Endothelial cell (in vitro differentiated cells): Measurements from ENCODE around the gene LPP. TPM values are rescaled to one million over a fixed set of nuclear protein-coding genes. Genes with fewer than 3 reads are reported as not detected.

ENCODE experiments used
- DNase-seq: peaks from one replicate; pipeline ENCODE4 v3.0.0; 2021; ENCODE audit warnings: low spot score
- H3K27ac Mint-ChIP-seq: one replicate; pipeline ENCODE4 v1.8.0; 2021; ENCODE audit warnings: mixed read lengths, inconsistent platforms; ENCODE audit not compliant: unreplicated experiment
- H3K27me3 Mint-ChIP-seq: one replicate; pipeline ENCODE4 v1.8.0; 2021; ENCODE audit warnings: mild to moderate bottlenecking, moderate library complexity, mixed read lengths, inconsistent platforms; ENCODE audit not compliant: unreplicated experiment
- H3K36me3 Mint-ChIP-seq: one replicate; pipeline ENCODE4 v1.8.0; 2021; ENCODE audit warnings: mild to moderate bottlenecking, low read depth, mixed read lengths, inconsistent platforms; ENCODE audit not compliant: unreplicated experiment
- H3K4me1 Mint-ChIP-seq: one replicate; pipeline ENCODE4 v1.8.0; 2021; ENCODE audit warnings: mild to moderate bottlenecking, mixed read lengths, inconsistent platforms; ENCODE audit not compliant: unreplicated experiment
- H3K4me3 Mint-ChIP-seq: one replicate; pipeline ENCODE4 v1.8.0; 2021; ENCODE audit warnings: mild to moderate bottlenecking, mixed read lengths, inconsistent platforms; ENCODE audit not compliant: unreplicated experiment
- H3K9me3 Mint-ChIP-seq: one replicate; pipeline ENCODE4 v1.8.0; 2021; ENCODE audit warnings: mixed read lengths, inconsistent platforms; ENCODE audit not compliant: unreplicated experiment
- CTCF ChIP-seq: fragments of 200-600 bp; sonication (generic); IDR thresholded peaks from one replicate; pipeline ENCODE4 v1.5.0; 2021; ENCODE audit warnings: antibody characterized with exemption; ENCODE audit not compliant: unreplicated experiment
- total RNA-seq: library from RNA; stranded (reverse); fragmentation: NEBNext Ultra II Directional; extraction: Animal tissue kit (Norgen Biotek cat#: 25700); gene quantifications from one replicate; pipeline ENCODE4 v1.2.1, GENCODE V29; 2021; ENCODE audit not compliant: unreplicated experiment

The LPP gene
- total RNA-seq, 1 donor from 2014 or later: 181 TPM

GRCh38 chr3:188303823-188304222 lies 149.9 kb downstream of the LPP start:
- Mint-ChIP-seq H3K4me1 (peaks cover 13% of the 10 kb centered on the region), H3K36me3 (peaks cover 6% of the 10 kb centered on the region), H3K27me3 (no peaks in the 10 kb centered on the region), H3K27ac (no peak overlapping the region), H3K9me3 (no peaks in the 10 kb centered on the region), H3K4me3 (no peak overlapping the region)
- TF ChIP-seq CTCF: no peak
- no peak for DNase-seq

GRCh38 chr3:188304501-188304900 lies 150.5 kb downstream of the LPP start:
- no peak for TF ChIP-seq CTCF
- Mint-ChIP-seq H3K4me3 (no peak overlapping the region), H3K36me3 (peaks cover 6% of the 10 kb centered on the region), H3K27me3 (no peaks in the 10 kb centered on the region), H3K27ac (no peak overlapping the region), H3K4me1 (peaks cover 7% of the 10 kb centered on the region), H3K9me3 (no peaks in the 10 kb centered on the region)
- no peak for DNase-seq

- peaks cover 1% of the 10 kb centered on the region for H3K27me3 Mint-ChIP-seq
- no peak for DNase-seq
- H3K4me3 Mint-ChIP-seq: no peak overlapping the region
- peaks cover 6% of the 10 kb centered on the region for H3K36me3 Mint-ChIP-seq
- no peak overlapping the region for H3K27ac Mint-ChIP-seq
- peaks cover 6% of the 10 kb centered on the region for H3K4me1 Mint-ChIP-seq
- TF ChIP-seq CTCF: no peak
- no peaks in the 10 kb centered on the region for H3K9me3 Mint-ChIP-seq
These were observed 151.3 kb downstream of the LPP start for GRCh38 chr3:188305220-188305619.

- Mint-ChIP-seq H3K36me3 (peaks cover 6% of the 10 kb centered on the region), H3K4me1 (no peaks in the 10 kb centered on the region), H3K27ac (no peak overlapping the region)
These were observed 152.6 kb downstream of the LPP start for GRCh38 chr3:188306435-188307005.

More at GRCh38 chr3:188306435-188307005, 152.6 kb downstream of the LPP start:
- Mint-ChIP-seq H3K27me3 (peaks cover 4% of the 10 kb centered on the region), H3K4me3 (no peak overlapping the region), H3K9me3 (no peaks in the 10 kb centered on the region)
- DNase-seq: no peak
- TF ChIP-seq CTCF: no peak
